Breast epithelium (tissue), 4 donors: ENCODE results near the gene KRTAP4-16. TPM values are rescaled to one million over a fixed set of nuclear protein-coding genes. Genes with fewer than 3 reads are reported as not detected.
"Not testable (repeated sequence)": the region's sequence is repeated elsewhere in the genome, so short reads cannot be mapped to it uniquely, and the experiment has no call there.

Source experiments
- DNase-seq, 2 donors: peaks; one replicate each; pipeline ENCODE4 v3.0.0-alpha.2; 2019; ENCODE audit warnings: low spot score in 2 of 2
- H3K27ac ChIP-seq, 2 donors: fragments of 200-600 bp; sonication (generic) in 1 of 2; one replicate each; pipeline ENCODE4 v1.5.1; 2016 to 2019; ENCODE audit warnings: mild to moderate bottlenecking in 1 of 2
- H3K27me3 ChIP-seq, 2 donors: fragments of 200-600 bp; sonication (generic) in 1 of 2; one replicate each; pipeline versions ENCODE4 v1.5.1 to v1.6.0; 2017 to 2019; ENCODE audit warnings: control low read depth in 1 of 2, mild to moderate bottlenecking in 1 of 2
- H3K36me3 ChIP-seq: fragments of 200-600 bp; one replicate; pipeline ENCODE4 v1.5.1; 2019
- H3K4me1 ChIP-seq, 2 donors: fragments of 200-600 bp; sonication (generic); one replicate each; pipeline ENCODE4 v1.5.1; 2016 to 2019; ENCODE audit warnings: control low read depth in 1 of 2
- H3K4me3 ChIP-seq, 3 donors: fragments of 200-600 bp; sonication (generic); 1 replicate in 2 of 3; 2 replicates in 1 of 3; pipeline ENCODE4 v1.5.1; 2016 to 2019; ENCODE audit warnings: mild to moderate bottlenecking in 3 of 3, moderate library complexity in 2 of 3
- H3K9me3 ChIP-seq, 2 donors: fragments of 200-600 bp; sonication (generic) in 1 of 2; one replicate each; pipeline ENCODE4 v1.5.1; 2016 to 2019; ENCODE audit warnings: control low read depth in 1 of 2
- POLR2A ChIP-seq: fragments of 450-650 bp; IDR thresholded peaks from one replicate; pipeline ENCODE4 v1.6.1; 2016; ENCODE audit warnings: antibody characterized with exemption, mild to moderate bottlenecking, moderate library complexity
- POLR2AphosphoS5 ChIP-seq, 3 donors: sonication (generic); formaldehyde crosslinking; IDR thresholded peaks; one replicate each; pipeline ENCODE4 v1.6.1; 2017; ENCODE audit warnings: antibody characterized with exemption in 3 of 3
- intact Hi-C: fragments of 100-400 bp; cut with DNase I; formaldehyde crosslinking; loops from one replicate; pipeline ENCODE4 v1.15.1; 2023; ENCODE audit warnings: low total_unique reads
- total RNA-seq, 3 donors: library from RNA; depleted of rRNA; stranded (reverse); fragments of >200 nt; gene quantifications; one replicate each; pipeline ENCODE4 v1.1.0, GENCODE V29; 2016
- TF ChIP-seq, protein P1 (sequence below), 3 donors: fragments of 450-650 bp; IDR thresholded peaks; one replicate each; pipeline ENCODE4 v1.5.1; 2016 to 2017; ENCODE audit warnings: antibody characterized with exemption in 3 of 3, mild to moderate bottlenecking in 3 of 3, moderate library complexity in 3 of 3

KRTAP4-16 gene
- total RNA-seq, 3 donors from 2014 or later, result not detected

DNA sequence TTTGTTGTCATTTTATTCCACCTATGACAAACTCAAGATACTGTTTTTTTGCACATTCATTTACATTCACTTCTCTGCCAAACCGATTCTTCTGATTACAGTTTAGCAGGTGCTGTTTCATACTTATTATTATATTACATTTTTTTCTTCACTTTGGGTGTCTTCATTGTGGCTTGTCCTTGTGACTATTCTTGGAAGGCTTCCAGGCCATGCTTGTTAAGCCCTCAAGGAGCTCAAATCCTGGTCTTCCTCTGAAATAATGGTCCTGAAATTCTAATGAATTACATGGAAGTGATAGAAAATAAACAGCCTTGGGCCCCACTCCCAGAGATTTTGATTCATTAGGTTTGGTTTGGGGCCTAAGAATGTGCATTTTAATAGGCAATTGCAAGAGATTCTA lies 37.7 kb downstream of the KRTAP4-16 start:
- no peak for TF ChIP-seq POLR2A
- H3K27ac ChIP-seq, result no peak overlapping the region
- no peak for DNase-seq
- H3K36me3 ChIP-seq, result no peaks in the 10 kb centered on the region
- no peaks in the 10 kb centered on the region for H3K9me3 ChIP-seq
- H3K27me3 ChIP-seq, result no peaks in the 10 kb centered on the region
- no peak overlapping the region for H3K4me3 ChIP-seq
- H3K4me1 ChIP-seq, result no peaks in the 10 kb centered on the region
- intact Hi-C loops, result no loop called here

GRCh38 chr17:41063449-41063848 lies 38.6 kb downstream of the KRTAP4-16 start:
- intact Hi-C loops, result no loop called here
- no peaks in the 10 kb centered on the region for H3K4me1 ChIP-seq
- no peak for DNase-seq

GRCh38 chr17:41061964-41062363 lies 40.0 kb downstream of the KRTAP4-16 start:
- Histone ChIP-seq H3K27ac (peak overlapping the region in 1 of 2 donors; percentile 25), H3K4me1 (no peaks in the 10 kb centered on the region), H3K4me3 (no peak overlapping the region), H3K27me3 (no peaks in the 10 kb centered on the region), H3K36me3 (no peaks in the 10 kb centered on the region), H3K9me3 (no peaks in the 10 kb centered on the region)
- no peak for DNase-seq
- TF ChIP-seq, protein P1, sequence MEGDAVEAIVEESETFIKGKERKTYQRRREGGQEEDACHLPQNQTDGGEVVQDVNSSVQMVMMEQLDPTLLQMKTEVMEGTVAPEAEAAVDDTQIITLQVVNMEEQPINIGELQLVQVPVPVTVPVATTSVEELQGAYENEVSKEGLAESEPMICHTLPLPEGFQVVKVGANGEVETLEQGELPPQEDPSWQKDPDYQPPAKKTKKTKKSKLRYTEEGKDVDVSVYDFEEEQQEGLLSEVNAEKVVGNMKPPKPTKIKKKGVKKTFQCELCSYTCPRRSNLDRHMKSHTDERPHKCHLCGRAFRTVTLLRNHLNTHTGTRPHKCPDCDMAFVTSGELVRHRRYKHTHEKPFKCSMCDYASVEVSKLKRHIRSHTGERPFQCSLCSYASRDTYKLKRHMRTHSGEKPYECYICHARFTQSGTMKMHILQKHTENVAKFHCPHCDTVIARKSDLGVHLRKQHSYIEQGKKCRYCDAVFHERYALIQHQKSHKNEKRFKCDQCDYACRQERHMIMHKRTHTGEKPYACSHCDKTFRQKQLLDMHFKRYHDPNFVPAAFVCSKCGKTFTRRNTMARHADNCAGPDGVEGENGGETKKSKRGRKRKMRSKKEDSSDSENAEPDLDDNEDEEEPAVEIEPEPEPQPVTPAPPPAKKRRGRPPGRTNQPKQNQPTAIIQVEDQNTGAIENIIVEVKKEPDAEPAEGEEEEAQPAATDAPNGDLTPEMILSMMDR (IDR thresholded peaks at IDR 0.05), result no peak
- TF ChIP-seq POLR2AphosphoS5 (IDR thresholded peaks at IDR 0.05) (no peak), POLR2A (no peak)
- intact Hi-C loops, result no loop called here

More at GRCh38 chr17:41063449-41063848, 38.6 kb downstream of the KRTAP4-16 start:
- no peak overlapping the region for H3K27ac ChIP-seq
- no peak overlapping the region for H3K4me3 ChIP-seq
- H3K9me3 ChIP-seq, result no peaks in the 10 kb centered on the region
- no peaks in the 10 kb centered on the region for H3K27me3 ChIP-seq
- TF ChIP-seq POLR2A, result no peak
- TF ChIP-seq, protein P1 (IDR thresholded peaks at IDR 0.05), result no peak
- TF ChIP-seq POLR2AphosphoS5 (IDR thresholded peaks at IDR 0.05), result no peak
- no peaks in the 10 kb centered on the region for H3K36me3 ChIP-seq

DNA sequence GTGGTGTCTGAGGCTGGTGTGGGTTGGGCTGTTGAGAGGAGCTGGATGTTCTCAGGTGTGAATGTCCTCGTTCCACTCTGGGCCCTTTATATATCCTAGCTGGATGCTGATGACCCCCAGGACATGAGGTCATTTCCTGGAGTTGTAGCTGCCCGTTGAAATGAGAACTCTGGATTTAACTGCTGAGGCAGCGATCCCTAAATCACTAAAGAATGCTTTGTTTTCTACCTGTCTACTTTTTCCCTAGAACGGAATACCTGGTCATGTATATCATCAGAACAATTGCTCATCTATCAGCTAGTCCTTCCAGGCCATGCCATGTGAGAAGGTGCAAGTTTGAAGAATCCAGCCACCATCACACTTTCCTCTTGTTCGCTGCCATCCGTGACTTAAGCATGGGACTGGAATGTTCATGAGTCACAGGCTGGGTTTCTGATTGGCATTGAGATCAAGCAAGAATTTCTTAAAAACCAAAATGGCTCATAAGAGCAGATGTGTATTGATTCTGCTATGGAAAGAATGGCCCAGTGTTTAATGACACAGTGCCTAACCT lies 41.9 kb downstream of the KRTAP4-16 start, which contains the start of gene KRTAP2-3:
Gene KRTAP2-3, minus strand, starts transcription at position 63 of the 553 bp plus-strand sequence. CDS start 64 bp downstream, outside the sequence.
- H3K4me1 ChIP-seq, result no peaks in the 10 kb centered on the region
- no peaks in the 10 kb centered on the region for H3K36me3 ChIP-seq
- DNase-seq, result no peak
- no peaks in the 10 kb centered on the region for H3K27me3 ChIP-seq
- no peak for TF ChIP-seq POLR2A
- intact Hi-C loops, result no loop called here
- H3K4me3 ChIP-seq, result no peak within 1 kb of the TSS
- no peak within 1 kb of the TSS for H3K27ac ChIP-seq
- no peaks in the 10 kb centered on the region for H3K9me3 ChIP-seq

DNA sequence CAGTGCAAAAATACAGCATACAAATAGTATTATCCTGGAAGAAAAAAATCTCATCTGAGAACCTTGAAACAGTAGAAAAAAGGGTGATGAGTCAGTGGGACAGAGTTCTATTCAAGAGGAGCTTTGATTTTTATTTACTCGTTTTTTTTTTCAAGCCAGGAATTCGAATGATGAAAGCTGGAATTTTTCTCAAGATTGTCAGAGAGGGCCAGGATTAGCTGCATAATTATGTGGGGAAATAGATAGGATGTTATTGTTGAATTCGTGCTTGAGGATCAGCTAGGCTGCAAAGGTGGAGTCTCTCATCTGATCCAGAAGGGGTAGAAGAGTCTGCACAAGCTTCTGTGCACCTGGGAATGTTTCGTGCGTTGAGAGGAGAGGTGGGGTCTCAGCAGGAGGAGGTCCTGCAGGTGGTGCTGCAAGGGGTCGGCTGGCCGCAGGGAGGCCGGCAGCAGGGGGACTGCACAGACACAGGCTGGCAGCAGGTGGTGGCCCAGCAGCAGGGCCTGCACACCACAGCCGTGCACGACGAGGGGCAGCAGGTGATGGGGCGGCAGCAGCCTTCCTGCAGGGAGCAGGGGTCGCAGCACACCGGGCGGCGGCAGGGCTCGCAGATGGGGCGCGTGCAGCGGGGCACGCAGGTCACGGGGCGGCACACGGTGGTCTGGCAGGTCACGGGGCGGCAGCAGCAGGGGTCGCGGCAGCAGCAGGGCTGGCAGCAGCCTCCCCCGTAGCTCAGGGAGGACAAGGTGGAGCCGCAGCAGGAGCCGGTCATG lies 42.5 kb downstream of the KRTAP4-16 start:
- H3K4me3 ChIP-seq, DNase-seq, H3K9me3 ChIP-seq, H3K27me3 ChIP-seq, H3K36me3 ChIP-seq, H3K27ac ChIP-seq, H3K4me1 ChIP-seq: not testable (repeated sequence)
- intact Hi-C loops, result loop anchor here (2.0 kb wide), 1 partner anchor 33 kb away; no protein-coding TSS in a partner anchor

DNA sequence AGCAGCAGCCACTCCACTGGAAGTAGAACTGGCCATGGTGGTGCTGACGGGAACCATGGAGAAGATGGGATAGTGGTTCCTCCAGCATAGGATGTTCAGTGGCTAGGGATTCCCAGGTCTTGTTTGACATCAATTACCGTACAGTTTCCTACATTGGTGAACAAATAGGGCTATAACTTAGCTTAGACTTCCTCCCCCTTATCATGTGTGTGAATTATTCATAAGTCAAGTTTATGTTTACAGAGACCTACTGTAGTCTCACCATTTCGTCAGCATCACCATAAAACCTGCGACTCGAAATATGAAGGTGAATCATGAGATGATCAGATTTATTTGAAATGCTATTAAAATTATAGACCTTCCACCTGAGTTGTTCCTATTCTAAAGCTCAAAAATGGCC lies 43.3 kb downstream of the KRTAP4-16 start:
- Histone ChIP-seq H3K4me1 (no peaks in the 10 kb centered on the region), H3K9me3 (no peaks in the 10 kb centered on the region), H3K27ac (no peak overlapping the region), H3K36me3 (no peaks in the 10 kb centered on the region), H3K27me3 (no peaks in the 10 kb centered on the region), H3K4me3 (no peak overlapping the region)
- DNase-seq, result no peak
- TF ChIP-seq POLR2AphosphoS5 (IDR thresholded peaks at IDR 0.05), result no peak
- TF ChIP-seq POLR2A, result no peak
- TF ChIP-seq, protein P1 (IDR thresholded peaks at IDR 0.05), result no peak
- intact Hi-C loops, result loop anchor here (2.0 kb wide), 1 partner anchor 34 kb away; no protein-coding TSS in a partner anchor
